DMS79 (cell line): ENCODE results near the gene AGBL4.

Experiments used
- DNase-seq: peaks from one replicate; lab custom pipeline; 2025; lab: John Stamatoyannopoulos, UW

AGBL4 gene

DNA sequence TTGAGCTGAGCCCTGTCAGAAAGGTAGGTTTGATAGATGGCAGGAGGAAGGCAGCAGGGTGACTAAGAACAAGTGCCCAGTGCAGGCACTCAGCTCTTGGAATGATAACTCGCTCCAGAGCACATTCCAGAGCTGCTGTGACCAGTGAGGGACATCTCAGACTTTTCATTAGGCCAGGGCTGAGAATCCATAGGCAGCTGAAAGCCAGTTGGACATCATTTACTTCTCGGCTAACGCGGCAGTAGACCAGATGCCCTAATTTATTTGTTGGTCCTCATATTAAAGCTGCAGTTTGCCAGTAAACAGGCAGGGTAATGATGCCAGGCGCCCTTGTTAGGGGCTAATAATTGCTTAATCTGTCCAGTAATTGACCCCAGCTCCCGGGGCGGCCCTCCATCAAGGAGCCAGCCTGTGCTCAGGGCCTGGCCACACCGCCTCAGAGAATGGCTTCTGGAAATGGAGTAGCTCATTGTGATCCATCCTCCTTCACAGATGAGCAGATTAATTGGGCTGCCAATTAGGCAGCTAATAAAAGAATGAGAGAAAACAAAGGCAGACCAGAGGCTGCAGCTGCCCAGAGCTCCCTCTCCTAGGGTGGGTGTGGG is 1369.0 kb downstream of the AGBL4 start:
- no peak for DNase-seq

DNA sequence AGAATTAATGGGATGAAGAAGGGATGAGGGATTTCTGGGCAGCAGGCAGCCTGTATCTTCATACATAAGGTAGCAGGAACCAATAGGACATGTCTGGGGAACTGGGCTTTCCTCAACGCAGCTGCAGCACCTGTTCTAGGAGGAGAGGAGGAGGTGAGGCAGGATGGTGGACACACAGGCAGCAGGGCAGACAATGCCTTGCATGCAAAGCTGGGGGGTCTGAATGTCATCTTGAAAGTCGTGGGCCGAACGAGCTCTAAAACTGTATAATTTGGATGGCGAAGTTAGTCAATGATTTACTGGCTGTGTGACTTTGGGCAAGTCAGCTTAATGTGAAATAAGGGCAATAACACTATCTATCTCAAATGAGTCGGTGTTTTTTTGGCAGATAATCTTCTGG is 1371.4 kb downstream of the AGBL4 start:
- no peak for DNase-seq

DNA sequence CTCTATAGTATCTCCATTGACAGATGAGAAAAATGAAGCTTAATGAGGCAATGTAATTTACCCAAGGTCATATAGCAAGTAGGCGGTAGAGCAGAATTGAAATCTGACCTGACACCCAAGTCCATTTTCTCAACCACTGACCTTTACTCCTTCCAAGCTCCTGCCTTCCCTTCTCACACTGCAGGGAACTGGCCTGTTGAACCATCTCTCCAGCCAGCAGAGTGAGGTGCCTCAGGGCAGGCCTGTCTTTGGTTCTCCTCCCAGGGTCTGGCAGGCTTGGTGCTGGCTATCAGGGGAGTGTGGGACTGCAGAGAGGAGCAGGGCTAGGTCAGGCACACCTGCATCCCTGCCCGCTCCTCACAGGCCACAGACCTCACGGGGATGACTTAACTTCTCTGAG is 1373.9 kb downstream of the AGBL4 start:
- no peak for DNase-seq

DNA sequence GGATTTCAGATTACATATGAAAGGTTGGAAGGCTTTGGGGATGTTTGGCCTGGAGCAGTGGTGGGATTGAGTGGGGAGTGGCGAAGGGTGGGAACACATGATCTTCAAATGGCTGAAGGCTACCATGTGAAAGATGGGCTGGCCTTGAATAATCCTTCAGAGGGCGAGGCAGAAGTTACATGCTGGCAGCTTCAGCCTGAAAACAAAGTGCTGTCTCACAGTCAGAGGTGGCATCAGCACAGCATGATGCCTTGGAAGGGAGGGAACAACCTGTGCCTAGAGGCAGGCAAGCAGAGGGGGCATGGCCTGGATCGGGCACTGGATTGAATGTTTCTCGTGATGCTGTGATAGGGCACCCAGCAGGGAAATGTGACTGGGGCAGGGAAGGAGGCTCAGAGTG is 1377.9 kb downstream of the AGBL4 start:
- DNase-seq: no peak

DNA sequence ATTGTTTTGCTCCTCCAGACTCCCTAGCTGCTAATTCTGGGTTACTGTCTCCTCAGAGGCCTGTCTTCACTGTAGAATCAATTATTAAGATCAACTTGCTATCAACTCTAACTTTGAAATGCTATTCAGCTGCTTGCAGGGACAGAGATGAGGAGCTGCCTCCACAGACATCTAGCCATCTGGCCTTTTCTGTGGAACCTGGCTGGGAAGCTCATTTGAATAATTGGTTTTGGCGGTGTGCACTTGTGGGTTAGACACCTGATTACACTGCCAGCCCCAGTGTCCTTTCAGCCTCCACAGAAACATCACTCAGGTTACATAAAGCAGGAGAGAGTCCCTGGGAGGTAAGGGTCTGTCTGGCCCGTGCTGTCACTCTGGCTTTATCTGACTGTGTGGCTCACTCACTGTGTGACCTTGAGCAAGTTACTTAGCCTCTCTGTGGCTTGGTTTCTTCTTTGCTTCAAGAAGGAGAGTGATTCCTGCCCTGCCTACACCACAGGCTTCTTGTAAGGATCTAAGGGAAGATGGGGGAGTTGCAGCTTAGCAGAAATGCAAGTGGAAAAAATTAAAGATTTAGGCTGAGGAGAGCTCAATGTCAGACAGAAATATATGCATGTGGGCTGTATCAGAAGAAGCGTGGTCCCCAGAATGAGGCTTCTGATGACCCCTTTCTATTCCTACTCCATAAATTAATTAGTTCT is 1378.7 kb downstream of the AGBL4 start:
- no peak for DNase-seq

DNA sequence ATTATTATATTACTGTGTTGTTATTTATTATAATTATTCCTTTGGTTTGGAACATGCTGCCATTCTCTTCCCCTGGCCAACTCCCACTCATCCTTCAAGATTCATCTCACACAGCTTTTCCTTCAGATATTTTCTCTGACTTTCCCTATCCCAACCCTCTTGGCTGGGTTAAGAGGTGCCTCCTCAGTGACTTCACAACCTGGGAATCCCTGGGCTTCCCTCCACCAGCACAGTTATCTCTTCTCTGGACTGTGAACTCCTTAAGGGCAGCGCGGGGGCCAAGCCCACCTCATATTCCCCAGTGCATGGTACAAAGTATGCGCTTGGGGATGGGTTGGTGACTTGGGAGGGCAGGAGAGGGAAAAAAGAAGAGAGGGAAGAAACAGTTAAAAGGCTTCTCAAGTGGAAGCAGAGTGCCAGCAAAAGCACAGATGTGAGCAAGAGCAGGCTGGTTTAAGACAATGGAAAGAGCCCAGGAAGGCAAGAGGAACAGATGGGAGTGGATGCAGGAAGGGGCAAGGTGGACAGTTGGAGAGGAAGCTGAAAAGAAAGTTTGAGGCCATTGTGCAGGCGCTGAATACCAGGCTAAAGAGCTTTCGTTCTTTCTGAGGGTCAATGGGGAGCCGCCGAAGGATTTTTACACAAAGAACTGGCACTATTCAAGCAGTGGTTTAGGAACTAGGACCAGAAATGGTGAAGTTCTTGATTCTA is 1379.4 kb downstream of the AGBL4 start:
- DNase-seq: no peak

DNA sequence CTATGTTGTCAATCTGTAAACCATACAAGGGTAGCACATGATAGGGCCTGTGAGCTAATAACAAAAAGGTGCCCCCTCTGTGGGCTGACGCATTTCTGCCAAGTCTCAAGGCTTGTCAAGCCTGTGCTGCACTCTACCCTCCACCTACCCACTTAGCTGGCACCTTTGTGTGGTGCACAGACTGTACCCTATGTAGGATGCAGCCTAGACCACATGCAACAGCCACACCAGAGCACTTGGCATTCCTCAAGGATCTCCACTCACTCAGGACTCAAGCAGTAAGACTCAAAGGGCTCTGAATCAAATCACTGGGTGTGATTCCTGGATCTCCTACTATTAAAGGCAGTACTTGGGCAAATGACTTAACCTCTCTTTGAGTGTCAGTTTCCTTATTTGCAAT is 1380.6 kb downstream of the AGBL4 start:
- no peak for DNase-seq

DNA sequence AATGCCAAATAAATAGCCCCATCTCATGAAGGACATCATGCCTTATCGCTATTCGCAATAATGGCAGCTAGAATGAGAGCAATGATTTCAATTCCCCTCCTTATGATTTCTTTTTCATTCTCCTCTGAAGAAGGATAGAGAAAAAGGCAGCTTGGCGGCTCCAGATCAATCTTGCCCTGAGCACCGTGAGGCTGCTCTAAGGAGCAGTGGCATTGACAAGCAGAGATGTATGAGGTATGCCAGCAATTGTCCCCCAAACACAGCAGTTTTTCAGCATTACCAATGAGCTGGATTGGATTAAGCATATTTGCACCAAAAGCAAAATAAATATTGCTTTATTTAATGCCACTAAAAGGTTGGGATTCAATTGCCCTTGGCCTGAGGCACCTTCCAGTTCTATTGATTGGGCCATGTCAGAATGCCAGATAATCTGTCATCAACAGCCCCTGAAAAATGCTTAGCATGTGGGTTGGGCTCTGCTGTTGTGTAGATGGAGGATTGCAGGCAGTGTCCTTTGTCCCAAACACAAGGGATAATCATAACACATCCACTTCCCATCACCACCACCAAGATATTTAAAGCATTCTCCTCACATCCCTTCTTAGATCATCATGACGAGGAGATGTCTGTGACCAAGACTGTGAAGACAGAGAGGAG is 1382.8 kb downstream of the AGBL4 start:
- DNase-seq: no peak

DNA sequence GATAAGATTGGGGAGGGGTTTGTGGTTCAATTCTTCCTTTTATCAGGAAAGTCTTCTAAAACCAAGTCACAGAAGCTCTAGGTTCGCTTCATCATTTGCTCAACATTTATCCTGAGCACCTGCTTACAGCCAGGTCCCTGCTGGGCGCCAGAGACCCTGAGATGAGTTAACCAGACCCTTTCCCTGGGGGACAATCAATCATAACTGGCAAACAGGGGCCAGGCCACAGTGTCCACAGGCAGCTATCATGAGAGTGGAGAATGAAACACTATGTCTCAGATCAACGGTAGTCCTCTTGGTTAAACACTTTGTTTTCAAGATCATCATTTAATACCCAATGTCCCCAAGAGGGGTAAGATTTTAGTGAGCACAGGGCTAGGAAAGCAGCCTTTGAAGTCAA is 1393.9 kb downstream of the AGBL4 start:
- no peak for DNase-seq

DNA sequence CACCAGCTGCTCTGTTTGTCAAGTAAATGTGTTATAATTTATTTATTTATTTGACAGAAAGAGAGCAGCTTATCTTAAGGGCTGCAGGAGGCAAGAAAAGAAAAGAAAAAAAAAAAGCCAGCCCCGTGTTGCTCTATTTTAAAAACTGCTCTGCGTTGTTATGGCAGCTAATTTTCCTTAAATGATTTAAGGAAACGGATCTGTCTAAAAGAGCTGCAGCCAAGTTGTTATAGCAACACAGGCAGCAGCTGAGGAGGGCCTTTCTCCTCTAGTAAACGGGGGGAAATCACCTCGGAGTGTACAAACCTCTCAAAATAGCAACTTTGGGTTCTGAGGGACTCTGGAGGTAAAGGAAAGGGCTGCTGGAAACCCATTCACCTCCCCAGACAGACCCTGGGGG is 1396.3 kb downstream of the AGBL4 start:
- DNase-seq: peak; percentile 19

DNA sequence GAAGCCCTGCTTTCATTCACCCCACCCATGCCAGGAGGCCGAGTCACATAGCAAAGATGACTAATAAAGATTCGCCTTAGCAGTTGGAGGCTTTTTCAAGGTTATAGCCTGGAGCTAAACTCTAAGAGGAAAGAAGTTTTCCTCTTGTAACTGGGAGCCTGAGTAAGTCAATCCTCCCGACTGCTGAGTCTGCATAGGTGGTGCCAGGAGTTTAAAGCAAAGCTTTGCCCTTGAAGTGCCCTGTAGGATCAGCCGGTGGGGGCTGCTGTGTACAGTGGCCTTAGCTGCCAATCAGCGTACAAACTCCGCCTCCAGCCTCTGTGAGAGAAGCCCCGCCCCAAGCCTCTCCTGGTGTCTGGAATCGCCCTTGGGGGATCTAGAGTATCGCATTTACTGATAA is 1404.2 kb downstream of the AGBL4 start:
- no peak for DNase-seq

DNA sequence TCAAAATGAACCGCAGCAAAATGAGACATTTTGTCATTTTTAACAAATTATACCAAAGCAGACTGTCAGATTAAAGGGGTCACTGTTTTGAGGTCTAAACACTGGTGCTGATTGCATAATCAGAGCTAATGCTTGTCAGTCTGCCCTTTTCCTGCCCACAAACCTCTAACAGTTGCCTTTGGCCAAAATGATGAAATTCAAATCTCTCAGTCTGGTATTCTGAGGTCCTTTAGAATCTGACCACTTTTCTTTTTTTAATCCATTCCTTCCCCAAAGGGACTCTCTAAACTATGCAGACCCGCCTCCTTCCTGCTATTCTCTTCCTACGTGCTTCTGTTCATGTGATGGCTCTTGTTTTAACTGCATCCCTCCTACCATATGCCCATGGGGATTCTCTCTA is 1406.5 kb downstream of the AGBL4 start:
- DNase-seq: no peak

DNA sequence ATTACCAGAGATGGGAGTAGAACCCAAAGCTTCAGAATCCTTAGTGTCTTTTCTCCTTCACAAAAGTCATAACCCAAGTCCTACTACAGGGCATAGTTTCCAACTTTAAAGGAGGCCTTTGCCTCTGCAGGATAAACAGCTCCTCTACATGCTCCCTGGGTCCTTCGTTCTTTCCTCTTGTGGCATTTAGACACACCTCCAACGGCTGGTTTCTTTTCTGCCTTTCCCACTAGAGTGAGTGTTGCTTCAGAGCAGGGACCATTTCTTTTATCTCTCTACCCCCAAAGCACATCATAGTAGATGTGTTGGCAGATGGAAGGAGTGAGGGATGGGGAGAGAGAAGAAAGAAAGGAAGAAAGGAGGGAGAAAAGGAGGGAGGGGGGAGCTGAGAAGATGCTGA is 1407.0 kb downstream of the AGBL4 start:
- no peak for DNase-seq

DNA sequence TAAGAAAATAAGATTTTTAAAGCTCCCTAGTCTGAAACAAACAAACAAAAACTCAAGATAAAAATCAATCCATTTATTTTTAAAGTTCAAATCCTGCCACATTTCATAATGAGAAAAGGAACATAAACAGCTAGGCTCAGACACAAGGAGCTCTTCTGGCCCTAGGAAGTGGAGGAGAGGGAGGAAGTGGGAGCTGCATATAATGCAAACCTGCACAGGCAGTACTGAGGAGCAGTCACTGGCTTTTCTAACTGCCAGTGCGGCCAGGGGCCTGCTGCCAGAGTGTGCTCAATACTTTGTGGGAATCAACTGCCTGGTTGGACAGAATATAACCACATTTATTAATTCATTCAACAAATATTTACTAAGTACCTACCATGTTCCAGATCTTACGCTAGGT is 1411.9 kb downstream of the AGBL4 start:
- no peak for DNase-seq

DNA sequence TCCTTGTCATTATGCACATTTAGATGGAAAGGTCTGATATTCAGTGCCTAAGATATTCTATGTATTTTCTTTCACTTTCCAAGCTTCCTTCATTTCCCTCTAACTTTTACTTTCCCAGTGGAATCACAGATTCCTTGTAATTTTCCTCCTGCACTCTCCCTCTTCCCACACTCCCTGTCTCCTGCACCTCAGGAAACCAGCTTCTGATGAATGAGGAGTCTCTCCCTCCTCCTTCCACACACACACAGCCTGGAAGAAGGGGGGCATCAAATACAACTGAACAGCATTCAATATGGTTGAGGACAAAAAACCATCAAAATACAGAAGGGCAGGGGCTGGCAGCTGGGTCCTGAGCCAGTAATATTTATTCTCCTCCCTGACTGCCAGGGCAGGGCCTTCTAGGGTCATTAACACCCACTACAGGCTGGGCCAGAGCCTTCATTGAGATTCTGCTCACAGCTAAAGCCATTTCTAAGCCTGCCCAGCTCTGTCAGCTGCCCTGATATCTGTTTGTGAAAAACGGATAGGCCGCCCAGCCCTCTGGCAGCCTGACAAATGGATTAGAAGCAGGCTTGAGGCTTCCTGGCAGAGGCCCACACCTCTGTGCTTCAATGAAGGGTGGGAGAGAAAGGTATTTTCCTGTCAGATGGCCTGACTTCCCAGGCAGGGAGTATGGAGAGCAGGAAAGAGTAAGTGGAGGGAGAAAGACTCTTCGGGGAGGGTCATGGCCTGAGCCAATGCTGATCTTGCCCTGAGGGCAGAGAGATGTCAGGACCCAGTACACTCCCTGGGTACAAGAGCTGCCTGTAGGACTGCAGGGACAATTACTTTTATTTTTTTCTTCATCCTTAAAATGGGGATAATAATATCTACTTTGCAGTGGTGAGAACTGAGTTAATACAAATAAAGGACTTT is 1412.9 kb downstream of the AGBL4 start:
- peak; percentile 44 for DNase-seq

DNA sequence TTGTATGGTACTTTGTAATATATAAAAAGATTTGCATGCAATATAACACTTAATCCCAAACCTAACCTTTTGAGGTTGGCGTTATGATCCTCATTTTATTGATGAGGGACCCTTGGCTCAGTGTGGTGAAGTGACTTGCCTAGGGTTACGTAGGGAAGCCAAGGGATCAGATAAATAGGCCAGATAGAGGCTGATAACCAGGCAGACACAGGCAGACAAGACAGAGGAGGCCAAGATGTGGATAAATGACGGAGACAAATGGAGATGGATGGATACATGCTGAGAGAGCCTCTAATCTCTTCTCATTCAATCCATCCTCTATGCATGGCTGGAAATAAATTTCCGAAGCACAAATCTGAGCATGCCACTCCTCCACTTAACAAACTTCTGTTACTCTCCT is 1414.9 kb downstream of the AGBL4 start:
- DNase-seq: no peak

DNA sequence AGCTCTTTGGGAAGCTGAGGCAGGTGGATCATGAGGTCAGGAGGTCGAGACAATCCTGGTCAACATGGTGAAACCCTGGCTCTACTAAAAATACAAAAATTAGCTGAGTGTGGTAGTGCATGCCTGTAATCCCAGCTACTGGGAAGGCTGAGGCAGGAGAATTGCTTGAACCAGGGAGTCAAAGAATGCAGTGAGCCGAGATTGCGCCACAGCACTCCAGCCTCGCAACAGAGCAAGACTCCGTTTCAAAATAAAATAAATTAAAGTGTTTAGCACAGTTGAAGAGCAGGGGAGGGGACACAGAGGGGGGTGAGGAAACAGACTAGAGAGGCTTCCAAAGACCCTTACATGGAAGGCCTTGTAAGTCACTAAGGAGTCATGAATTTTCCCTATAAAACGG is 1420.5 kb downstream of the AGBL4 start:
- no peak for DNase-seq

DNA sequence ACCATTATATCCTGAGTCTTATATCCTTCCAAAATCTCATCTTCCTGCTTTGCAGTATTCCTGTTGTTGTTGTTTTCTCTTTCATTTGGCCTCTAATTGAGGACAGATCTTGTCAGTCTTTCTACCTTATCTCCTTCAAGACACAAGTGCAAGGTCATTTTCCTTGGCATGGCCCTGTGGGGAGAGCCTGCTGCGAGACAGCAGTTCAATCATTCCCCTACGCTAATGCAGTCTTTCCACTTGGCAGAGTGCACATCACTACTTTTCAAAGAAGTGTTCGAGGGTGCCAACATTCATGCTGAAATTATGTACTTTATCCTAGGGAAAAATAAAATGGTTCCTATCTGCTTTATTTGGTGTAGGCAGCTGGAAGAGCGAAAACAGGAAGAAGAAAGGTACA is 1421.4 kb downstream of the AGBL4 start:
- DNase-seq: no peak

DNA sequence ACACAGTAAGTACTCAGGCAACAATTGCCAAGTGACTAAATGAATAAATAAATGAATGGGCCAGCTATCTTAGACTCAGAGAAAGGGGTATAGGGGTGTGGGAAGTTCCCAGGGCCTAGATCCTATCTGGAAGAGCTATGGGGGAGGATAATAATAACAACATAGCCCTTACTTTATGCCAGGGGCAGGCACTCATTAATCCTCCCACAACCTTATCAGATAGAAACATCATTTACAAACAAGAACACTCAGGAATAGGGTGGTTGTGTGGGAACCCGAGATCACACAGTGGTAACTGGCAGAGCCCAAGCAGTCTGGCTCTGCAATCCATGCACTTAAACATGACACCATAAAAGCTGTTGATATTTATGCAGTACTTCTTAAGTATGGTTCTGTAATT is 1423.6 kb downstream of the AGBL4 start:
- DNase-seq: no peak

DNA sequence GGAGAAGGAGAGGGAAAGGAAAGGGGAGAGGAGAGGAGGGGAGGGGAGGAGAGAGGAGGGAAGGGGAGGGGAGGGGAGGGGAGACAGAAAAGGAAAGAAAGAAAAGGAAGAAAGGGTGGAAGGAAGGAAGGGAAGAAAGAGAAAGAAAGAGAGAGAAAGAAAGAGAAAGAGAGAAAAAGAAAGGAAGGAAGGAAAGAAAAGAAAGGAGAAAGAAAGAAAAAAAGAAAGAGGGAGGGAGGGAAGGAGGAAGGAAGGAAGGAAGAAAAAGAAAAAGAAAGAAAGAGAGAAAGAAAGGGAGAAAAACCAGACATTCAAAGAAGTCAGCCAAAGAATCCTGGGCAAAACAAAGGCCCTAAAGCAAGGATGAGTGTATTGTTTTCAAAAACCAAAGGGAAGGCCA is 1426.1 kb downstream of the AGBL4 start:
- DNase-seq: no peak

DNA sequence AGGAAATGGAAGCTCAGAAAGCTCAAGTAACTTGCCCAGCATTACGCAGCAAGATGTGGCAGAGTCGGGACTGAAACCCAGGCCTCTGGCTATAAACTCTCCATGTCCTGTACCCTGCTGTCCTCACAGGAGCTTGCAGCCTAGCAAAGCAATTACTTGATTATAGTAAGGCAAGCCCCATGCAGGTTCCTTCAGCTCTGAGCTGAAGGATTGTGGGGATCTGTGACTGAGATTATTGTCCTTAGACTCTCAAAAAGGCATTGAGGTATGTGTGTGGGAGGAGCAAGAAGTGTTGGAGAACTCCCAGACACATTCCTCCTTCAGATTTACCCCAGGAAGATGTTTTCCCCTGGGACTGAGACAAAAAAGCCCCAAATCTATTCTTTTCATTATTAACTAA is 1427.7 kb downstream of the AGBL4 start:
- DNase-seq: no peak

DNA sequence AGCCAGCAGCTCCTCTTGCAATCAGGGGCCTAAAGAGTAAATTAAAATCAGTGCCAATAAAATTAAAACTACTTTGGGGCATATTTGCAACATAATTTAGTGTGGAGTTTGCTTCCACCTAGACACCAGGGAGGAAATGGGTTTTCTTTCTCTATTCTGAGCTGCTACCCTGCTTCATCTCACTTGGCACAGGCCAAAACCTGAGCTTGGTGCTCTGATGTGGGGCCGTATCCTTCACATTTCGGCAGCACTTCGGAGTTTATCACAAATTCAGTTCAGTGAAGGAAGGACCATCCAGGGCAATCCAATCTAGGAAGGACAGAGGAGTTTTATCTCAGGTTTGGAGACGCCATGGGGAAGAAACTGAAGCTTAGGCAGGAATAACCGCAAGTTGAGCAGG is 1428.1 kb downstream of the AGBL4 start:
- DNase-seq: no peak
